Renal pelvis (tissue), 4 donors: ENCODE measurements around the gene ATP11A. TPM values are rescaled to one million over a fixed set of nuclear protein-coding genes. Genes with fewer than 3 reads are reported as not detected.
"Not testable (repeated sequence)": the region's sequence is repeated elsewhere in the genome, so short reads cannot be mapped to it uniquely, and the experiment has no call there.

Source experiments
- DNase-seq: peaks from one replicate; pipeline ENCODE4 v3.0.0-alpha.2; 2013
- polyA plus RNA-seq, 3 donors: library from polyadenylated mRNA; unstranded; fragments of 120-200 nt; gene quantifications; one replicate each; pipeline ENCODE4 v1.2.1, GENCODE V29; 2013; ENCODE audit not compliant: insufficient read length in 3 of 3

The ATP11A gene
- polyA plus RNA-seq, 3 donors = 39.0 to 68.3 (median 60.9) TPM

DNA sequence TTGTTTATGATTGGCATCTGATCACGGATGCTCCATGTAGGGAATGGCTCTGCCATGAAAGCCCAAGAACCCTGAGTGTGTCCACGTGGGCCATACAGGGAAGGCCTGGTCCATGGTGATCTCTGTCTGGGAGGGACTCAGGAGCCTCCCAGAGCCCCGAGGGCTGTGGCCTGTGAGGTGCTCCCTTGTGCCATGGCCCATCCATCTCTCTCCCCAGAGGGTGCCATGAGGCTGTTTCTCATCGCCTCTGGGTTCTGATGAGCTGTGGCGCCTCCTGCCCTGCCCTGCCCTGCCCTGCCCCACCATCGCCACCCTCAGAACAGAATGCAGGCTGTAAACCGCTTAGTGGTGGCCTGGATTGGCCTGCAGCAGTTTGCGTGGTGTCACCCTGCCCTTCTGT is 83.1 kb downstream of the ATP11A start:
- no peak for DNase-seq

DNA sequence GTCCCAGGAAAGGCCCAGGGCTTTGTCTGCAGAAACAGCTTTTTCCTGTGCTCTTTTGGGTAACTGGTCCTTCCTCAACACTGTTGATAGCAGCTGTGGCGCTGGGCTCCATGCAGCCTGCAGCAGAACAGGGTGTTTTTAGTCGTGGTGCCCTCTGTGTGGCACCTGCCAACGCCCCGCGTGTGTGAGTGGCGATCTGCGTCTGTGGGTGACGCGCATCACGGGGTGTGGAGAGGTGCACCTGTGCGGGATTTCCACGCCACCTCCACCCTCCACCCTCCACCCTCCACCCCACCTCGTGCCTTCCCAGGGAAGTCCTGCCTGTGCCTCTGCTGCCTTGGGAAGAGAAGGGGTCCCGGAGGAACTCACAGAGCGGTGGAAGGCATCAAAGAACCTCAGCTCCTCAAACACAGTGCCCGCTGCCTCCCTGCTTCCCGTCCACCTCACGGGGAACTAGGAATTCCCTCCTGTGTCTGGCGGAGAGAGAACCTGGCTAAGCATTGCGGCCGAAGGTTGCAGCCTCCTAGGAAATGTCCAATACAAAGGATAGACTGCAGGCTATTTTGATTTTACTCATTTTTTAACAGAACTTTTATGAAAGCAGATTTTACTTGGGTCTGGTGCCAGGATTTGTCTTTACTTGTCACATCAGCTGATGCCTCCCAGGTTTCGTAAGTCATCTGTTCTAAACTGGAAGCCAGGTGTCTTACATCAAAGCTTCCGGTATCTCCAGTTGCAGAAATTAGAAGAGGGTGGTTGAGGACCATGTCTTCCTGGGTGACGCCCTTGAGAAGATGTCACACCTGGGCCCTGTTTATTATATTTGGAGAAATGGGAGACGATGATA is 84.0 kb downstream of the ATP11A start:
- DNase-seq = no peak

DNA sequence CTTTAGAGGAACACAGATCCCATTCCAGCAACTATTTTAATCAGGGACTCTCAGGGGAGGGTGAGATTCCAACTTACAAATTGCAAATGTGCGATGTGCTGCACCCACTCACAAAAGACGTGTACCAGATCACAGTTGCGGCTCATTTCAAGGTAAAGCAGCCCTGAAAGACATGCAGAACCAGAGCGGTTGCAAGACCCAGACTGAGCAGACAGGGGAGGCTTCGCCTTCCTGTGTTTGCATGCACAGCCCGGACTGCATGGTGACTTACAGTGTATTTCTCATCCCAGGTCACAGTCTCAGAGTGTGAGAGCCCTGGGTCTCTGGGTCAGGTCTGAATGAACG is 84.6 kb downstream of the ATP11A start:
- no peak for DNase-seq

DNA sequence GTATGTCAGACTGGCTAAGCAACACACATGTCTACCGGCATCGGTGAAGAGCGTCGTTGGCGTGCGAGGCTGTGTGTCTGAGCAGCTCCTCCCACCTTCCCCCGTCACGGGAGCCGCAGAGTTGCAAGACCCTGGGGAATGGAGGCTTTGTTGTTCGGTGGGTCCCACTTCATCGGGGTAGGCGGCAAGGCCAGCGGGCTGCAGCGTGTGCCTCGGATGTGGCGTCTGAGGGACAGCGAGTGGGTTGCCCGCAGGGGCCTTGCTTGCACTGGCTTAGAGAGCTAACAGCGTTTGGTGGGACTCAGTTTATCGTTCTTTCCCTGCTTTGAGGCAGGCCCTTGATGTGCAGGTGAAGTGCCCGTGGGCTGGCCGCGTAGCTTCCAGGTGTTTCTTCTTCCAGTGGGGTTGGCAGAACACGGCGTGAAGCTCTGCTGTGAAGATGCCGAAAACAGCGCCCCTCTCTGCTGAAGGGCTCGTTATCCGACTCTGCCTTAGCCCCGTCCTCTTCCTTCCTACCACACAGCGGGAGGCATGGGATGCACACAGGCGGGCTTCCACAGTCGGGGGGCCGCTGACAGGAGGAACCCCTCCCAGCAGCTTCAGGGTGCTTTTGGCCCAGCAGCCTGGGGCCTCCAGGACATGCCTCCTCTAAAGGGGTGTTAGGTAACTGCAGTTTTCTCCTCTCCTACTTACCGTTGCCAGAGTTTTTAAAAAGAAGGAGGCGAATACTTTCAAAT is 85.2 kb downstream of the ATP11A start:
- DNase-seq = no peak

DNA sequence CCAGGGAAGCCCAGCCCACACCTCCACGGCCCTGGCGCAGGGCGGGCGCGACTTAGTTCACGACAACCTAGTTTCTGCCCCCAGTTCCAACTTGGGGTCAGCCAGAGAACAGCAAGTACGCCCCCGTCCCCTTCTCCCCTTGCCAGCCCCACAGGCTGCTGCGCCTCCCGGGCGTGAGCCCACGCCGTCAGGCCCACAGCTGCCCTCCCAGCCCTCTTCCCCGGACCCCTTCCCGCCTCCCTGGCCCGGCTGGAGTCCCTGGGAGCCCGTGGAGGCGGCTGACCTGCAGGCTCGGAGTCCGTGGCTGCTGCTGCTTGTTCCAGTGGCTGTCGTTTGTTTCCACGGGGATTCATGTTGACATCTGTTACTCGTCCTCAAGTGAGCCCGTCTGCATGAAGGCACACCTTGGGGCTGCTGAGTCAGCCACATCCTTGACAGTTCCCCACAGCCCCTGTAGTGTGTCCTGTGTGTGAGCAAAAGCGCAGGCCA is 86.0 kb downstream of the ATP11A start:
- DNase-seq = no peak

DNA sequence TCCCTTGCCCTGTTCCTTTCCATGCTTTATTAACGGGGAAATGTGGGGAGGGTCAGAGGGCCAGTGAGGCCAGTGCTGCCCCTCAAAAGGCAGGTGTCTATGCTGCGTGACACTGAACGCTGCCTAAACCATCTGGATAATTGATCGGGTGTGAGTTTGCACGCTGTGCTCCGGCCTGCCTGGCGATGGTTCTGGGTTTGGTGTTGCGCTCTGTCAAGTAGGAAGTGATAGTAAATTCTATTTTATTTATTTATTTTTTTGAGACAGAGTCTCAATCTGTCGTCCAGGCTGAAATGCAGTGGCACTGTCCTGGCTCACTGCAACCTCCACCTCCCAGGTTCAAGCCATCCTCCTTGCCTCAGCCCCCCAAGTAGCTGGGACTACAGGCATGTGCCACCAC is 86.5 kb downstream of the ATP11A start:
- DNase-seq = no peak

DNA sequence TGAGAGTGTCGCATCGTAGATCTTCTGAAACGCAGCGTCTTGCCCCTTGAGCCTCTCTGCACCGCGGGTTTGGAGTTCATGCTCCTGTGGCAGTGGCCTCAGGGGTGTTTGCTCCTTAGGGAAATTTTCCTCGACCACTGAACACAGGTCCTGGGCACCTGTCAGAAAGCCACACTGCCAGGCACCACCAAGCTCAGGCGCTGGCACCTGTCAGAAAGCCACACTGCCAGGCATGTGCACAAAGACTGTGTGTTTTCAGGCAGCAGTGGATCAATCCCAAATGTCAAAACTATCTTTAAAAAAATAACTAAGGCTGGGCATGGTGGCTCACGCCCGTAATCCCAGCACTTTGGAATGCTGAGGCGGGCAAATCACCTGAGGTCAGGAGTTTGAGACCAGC is 87.1 kb downstream of the ATP11A start:
- DNase-seq = no peak

DNA sequence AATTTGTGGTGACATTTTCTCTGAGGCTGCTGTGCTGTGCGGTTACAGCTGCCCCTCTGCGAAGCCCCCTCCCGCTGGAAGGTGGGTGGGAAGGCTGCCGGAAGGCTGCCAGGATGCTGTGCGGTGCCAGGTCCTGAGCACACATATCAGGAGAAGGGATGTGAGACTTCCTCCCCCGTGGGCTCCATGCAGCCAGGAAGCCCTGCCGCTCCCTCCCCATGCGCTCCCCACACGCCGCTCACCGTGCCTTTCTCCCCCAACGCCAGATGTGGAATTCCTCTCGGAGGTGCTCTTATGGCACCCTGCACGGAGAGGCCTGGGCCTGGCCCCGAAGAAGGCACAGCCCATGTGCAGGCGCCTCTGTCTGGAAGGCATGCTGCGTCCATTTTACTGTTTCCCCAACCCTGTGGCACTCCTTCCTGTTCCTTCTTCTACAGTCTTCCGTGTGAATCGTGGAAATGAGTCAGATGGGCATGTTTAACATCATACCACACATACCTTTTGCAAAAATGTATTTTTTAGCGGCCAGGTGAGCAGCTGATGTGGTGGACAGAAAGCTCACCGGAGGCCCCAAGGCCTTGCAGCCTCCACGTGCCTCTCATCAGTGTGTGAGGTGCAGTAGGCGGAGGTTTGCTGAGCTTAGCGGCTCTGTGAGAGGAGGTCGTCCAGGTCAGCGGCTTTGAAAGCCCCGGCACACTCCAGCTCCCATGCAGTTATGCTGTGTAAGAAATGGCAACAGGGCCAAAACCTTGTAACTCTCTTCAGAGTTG is 88.0 kb downstream of the ATP11A start:
- DNase-seq = no peak

DNA sequence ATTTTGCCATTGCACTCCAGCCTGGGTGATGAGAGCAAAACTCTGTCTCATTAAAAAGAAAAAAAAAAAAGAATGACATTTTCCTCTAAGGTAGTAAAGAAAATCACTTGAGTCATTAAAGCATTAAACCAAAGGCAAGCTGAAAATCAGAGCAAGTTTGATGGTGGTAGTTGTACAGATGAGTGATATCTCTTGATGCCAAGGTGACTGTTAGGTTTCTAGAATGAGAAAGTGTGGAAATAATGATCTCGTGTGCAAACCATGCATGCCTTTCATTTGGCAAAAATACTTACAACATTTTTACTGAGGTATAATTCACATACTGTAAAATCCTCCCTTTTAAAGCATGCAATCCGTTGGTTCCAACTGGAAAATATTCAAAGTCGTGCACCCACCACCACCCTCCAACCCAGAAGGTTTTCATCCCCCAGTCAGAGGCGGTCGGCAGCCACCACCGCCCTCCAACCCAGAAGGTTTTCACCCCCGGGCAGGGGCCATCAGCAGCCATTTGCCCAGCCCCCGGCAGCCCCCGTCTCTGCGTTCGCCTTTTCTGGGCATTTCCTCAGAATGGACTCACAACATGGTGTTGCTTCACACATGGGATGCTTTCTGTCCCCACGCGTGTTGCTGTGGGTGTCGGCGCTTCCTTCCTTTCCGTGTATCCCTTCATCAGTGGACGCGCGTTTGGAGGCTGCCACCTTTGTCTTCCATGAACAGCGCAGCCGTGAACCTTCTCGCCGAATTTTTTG is 90.2 kb downstream of the ATP11A start:
- no peak for DNase-seq

DNA sequence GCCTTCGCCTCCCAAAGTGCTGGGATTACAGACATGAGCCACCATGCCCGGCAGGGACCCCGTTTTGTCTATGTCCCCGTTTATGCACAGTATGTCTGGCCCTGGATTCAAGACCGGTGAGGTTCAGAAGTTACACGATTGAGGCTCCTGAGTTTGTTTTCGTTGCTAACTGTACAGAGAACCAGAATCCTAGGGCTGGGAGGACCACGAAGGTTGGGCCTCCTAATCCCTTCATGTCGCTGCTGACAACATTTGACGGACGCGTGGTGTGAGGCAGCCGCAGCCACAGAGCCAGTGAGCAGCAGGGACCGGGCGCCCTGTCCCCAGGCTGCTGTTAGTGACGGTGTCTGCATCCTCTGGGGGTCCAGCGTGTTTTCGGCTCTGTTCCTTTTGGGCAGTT is 91.4 kb downstream of the ATP11A start:
- DNase-seq = no peak

DNA sequence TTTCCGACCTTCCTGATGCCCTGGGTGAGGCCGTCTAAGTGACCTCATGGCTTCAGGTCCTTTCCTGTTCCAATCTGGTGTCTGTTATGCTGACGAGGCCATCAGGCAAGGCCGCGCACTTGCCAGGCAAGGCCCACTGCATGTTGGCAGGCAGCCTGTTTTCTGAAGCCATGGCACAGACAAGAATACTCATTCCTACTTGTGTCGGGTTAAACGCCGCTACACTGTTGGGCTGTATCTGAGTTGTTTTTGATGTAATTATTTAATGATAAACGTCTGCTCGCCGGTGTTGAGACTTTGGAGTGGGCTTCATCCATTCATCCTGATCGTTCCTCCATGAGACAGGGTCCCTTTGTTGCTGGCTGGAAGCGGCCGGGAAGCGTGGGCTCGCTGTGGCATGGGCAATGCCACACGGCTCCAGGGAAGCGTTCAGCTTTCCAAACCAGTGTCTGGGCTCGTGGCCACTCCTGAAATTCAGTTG is 92.1 kb downstream of the ATP11A start:
- DNase-seq = no peak

DNA sequence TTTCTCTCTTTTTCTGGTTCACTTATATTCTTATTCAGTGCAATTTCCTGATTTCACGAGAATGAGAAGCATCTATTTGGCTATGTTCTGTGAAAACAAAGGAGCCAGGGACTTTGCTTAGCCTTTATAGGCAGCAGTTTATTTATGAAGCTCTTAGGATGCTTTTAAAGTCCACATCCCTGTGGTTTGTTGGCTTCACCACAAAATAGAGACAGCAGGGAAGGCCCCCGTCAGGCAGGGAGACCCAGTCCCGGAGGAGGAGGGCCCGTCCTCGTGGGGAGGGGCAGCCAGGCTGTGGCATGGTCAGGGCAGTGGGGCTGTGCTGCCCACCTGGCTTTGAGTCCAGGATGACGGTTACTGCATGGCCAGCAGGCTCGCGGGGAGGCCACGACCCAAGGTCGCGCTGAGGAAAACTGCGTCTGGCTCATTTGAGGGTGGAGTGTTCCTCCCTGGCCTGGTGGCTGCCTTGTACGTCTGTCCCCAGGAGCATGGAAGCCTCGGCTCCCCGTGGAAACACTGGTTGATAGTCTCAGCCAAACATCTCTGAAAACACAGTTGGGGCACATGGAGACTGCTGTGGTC is 92.7 kb downstream of the ATP11A start:
- DNase-seq = no peak

DNA sequence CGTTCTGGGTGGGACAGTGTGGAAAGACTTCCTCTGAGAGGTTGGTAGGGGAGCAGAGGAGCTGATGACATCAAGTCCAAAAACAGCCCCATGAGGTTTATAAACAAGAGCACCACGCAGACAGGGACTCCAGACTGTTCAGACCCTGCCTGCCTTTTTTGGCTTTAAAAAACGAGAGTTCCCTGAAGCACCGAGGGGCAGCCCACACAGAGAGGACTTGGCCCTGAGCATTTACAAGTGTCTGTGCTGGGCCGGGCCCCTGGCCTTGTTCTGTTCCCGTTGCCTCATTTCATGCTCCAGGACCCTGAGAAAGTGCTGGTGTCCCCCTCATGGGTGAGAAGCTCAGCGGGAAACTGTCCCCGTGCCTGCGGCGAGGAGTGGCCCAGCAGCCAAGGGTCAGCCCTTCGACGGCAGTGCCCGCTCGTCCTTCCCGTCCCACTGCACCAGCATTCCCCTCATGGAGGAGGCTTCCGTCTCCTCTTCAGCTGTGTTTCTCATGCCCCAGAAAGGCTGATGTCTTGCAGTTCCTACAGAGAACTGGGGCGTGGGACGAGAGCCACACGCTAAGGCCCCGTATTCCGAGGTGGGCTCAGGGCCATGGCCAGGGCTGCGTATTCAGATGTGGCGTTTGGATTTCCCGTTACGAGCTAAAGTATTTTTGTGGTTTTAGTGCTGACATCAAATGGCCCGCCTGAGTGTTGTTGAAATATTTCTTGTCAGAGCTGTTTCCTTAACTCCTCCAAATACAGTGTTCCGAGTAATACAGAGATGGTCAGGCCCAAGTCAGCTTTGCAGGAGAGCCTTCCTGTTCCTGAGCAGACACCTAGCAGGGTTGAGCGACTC is 93.5 kb downstream of the ATP11A start:
- DNase-seq = no peak

DNA sequence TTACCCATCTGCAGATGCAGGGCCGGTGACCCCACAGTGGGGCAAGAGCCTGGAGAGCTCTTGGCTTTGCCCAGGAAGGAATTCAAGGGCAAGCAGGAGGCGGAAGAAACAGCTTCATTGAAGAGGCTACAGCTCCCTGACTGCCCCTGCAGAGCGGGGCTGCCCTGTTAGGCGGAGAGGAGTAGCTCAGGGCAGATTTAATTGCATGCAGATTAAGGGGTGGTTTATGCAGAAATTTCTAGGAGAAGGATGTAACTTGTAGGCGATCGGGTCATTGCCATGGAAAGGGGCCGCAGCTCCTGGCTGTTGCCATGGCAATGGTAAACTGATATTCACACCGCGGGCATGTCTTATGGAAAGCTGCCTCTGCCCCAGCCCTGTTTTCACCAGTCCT is 94.1 kb downstream of the ATP11A start:
- DNase-seq = peak; percentile 73

DNA sequence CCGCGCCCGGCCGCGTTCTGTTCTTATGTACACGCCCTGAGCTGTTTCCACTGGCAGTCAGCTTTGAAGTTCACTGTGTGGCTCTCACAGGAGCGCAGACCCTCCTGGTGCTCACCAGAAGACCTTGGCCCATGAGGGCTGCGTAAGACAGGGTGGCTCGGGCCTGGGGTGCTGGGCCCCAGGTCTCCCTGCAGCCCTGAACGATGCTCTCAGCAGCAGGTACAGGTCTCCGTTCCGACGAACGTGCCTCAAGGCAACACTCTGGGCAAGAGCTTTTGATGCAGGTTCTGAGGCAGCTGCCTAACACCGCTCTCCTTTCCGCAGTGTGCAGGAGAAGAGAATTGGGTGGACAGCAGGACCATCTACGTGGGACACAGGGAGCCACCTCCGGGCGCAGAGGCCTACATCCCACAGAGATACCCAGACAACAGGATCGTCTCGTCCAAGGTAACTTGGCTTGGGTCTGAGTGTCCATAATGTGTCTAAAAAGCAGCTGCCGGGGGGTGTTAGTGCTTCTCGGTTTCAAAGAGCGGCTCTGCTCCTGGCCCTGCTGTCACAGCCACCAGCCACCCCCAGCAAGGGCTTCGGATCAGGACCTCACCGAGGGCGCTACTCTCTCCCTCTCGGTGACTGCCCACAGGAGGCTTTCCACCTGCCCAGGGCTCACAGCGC is 95.1 kb downstream of the ATP11A start:
- DNase-seq = no peak

DNA sequence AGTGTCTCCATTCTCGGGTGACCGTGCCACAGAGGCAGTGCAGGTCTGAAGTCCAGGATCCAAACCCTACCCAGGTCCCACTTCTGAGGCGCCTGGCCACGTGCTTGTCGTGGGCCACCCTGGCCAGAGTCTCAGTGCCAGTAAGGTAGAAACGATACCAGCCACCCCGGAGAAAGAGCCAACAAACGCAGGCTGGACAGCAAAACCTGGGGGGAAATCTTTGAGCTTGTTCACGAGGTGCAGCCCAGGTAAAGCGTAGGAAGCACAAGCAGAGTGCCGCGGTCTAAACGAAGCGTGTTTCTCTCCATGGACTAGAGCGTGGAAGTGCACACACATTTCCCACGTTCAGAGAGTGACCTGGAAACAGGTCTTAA is 95.6 kb downstream of the ATP11A start:
- DNase-seq = no peak

DNA sequence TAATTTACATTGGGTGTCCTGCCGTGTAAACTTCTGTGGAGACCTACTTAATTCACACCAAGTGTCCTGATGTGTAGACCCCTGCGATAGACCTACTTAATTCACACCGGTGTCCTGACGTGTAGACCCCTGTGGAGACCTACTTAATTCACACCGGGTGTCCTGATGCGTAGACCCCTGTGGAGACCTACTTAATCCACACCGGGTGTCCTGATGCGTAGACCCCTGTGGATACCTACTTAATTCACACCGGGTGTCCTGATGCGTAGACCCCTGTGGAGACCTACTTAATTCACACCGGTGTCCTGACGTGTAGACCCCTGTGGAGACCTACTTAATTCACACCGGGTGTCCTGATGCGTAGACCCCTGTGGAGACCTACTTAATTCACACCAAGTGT is 97.0 kb downstream of the ATP11A start:
- not testable (repeated sequence) for DNase-seq

DNA sequence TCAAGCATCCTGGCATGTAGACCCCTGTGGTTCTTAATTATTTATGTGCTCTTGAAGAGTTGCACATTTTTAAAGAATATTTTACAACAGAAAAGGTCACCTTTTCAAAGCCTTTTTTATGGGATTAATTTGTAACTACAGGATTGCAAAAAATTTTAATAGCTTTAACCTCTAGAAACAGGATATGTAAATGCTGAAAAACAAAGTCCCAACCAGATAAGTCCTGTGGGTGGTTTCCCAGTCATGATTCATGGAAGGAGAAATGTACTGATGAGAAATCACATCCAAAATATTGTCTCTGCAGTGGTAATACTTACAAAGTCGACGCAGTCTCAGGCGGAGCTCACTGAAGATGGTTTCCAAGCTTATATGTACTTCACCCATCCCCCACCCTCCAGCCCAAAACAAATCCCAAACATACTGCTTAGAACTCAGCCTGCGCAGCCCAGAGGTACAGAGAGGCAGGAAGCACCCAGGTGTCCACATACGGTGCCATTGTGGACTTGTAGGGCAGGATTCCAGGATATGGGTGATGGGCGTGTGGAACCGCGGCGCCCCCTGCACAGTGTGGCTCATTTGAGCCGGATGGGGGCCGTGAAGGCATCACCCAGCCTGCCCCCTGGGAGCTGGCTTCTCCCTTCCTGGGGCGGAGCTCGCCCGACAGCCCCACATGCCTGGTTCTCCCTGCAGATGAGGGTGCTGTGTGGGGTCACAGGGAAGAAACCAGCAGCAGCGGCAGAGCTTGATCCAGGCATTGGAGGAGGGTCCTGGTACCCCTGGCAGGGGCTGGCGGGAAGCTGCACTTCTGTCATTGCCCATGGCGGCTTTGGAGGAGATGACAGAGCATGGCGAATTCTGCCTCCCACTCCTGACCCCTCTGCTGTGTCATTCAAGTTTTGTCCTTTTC is 101.2 kb downstream of the ATP11A start:
- no peak for DNase-seq
